Stimulated activated CD4-positive, alpha-beta T cell treated with anti-CD3 and anti-CD28 coated beads, Interleukin-15, amount 100 ng/mL, for 1 hour (primary cell): ENCODE measurements around the gene NEU4.
"Not testable (repeated sequence)": the region's sequence is repeated elsewhere in the genome, so short reads cannot be mapped to it uniquely, and the experiment has no call there.

Source experiments
- DNase-seq, 2 donors: peaks; one replicate each; pipeline ENCODE4 v3.0.0-alpha.2; 2020; ENCODE audit warnings: low read depth in 1 of 2, low spot score in 1 of 2

The NEU4 gene

GRCh38 chr2:241833101-241833663 is 24.2 kb downstream of the NEU4 start:
- no peak for DNase-seq

GRCh38 chr2:241833756-241834526 is 24.9 kb downstream of the NEU4 start:
- DNase-seq, result not testable (repeated sequence)

- DNase-seq, result no peak
These were observed 25.7 kb downstream of the NEU4 start for GRCh38 chr2:241834527-241835210.

GRCh38 chr2:241835611-241836010 is 26.6 kb downstream of the NEU4 start:
- no peak for DNase-seq

- no peak for DNase-seq
These were observed 27.3 kb downstream of the NEU4 start for GRCh38 chr2:241836292-241836691.

GRCh38 chr2:241837197-241837965 is 28.4 kb downstream of the NEU4 start:
- no peak for DNase-seq

- DNase-seq, result no peak
These were observed 32.4 kb downstream of the NEU4 start for GRCh38 chr2:241841181-241842066.

- no peak for DNase-seq
These were observed 33.0 kb downstream of the NEU4 start for GRCh38 chr2:241842067-241842415.

- no peak for DNase-seq
These were observed 33.7 kb downstream of the NEU4 start for GRCh38 chr2:241842620-241843211.

GRCh38 chr2:241843321-241844065 is 34.5 kb downstream of the NEU4 start:
- no peak for DNase-seq

- peak; percentile 75 to 76 for DNase-seq
These were observed 35.2 kb downstream of the NEU4 start for GRCh38 chr2:241844066-241844728.

- no peak for DNase-seq
These were observed 36.0 kb downstream of the NEU4 start for GRCh38 chr2:241844831-241845578.

- no peak for DNase-seq
These were observed 37.4 kb downstream of the NEU4 start for GRCh38 chr2:241846406-241846805.

- no peak for DNase-seq
These were observed 40.0 kb downstream of the NEU4 start for GRCh38 chr2:241848761-241849615.

- no peak for DNase-seq
These were observed 40.9 kb downstream of the NEU4 start for GRCh38 chr2:241849616-241850543.
